GM10847 (cell line): ENCODE data around the gene MED25.

ENCODE experiments used
- POLR2A ChIP-seq: IDR thresholded peaks from 2 replicates; pipeline ENCODE4 v1.6.1; 2011; ENCODE audit not compliant: insufficient read length; ENCODE audit errors: extremely low read depth

Gene MED25

GRCh38 chr19:49840736-49841249 lies 22.7 kb downstream of the MED25 start:
- no peak for TF ChIP-seq POLR2A

- no peak for TF ChIP-seq POLR2A
Observed at GRCh38 chr19:49843265-49843664, 25.2 kb downstream of the MED25 start.

GRCh38 chr19:49844138-49845095 lies 26.3 kb downstream of the MED25 start:
- no peak for TF ChIP-seq POLR2A

DNA sequence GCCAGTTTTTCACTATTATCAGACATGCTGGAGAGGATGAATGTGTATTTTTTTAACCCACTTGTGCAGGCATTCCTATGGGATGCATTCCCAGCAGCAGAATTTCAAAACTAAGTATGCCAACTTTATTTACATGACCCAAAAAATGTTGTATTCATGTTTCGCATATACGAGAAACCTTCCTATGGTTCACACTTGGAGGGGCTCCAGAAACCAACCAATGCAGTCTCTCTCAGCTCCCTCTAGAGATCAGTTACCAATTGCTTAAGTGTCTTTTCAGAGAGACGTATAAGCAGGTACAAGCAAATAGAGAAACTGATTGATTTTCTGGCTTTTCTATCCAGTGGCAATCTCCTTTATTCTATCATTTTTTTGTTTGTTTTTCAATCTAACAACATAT lies 27.3 kb downstream of the MED25 start:
- no peak for TF ChIP-seq POLR2A

GRCh38 chr19:49846408-49846807 lies 28.3 kb downstream of the MED25 start:
- no peak for TF ChIP-seq POLR2A

GRCh38 chr19:49847731-49848696 lies 29.9 kb downstream of the MED25 start:
- TF ChIP-seq POLR2A = no peak

- TF ChIP-seq POLR2A = no peak
Observed at GRCh38 chr19:49848938-49849337, 30.8 kb downstream of the MED25 start.

DNA sequence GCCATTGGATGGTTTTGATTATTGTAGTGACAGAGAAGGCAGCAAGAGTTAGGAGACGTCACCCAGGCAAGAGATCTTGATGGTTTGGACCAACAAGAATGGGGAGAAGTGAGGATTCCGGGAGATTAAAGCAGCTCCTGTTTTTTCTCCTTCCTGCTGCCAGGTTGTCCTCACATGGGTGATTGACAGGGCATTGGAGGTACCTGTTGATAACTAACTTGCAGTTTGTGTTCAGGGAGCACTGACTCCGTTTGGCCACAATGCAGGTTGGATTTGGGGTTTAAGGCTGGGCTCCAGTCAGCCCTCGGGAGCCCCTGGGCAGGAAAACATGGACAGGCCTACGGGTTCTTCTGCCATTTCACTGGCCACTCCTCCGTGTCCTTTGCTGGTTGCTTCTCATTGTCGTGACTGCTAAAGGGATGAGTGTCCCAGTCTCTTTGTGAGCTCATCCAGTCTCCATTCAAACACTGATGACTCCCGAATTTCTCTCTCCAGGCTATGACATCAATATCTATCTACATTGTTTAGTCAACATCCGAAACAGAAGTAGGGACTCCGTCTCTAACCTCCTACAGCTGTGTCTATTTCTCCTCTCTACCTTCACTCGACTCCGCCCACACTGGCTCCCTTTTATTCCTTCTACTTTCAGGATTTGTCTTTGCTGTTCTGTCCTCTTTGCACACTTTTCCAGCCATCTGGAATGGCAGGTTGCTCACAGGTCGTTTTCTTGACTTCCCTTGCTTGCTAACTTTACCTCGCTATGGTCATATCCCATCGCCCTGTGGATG lies 31.5 kb downstream of the MED25 start:
- TF ChIP-seq POLR2A = no peak

DNA sequence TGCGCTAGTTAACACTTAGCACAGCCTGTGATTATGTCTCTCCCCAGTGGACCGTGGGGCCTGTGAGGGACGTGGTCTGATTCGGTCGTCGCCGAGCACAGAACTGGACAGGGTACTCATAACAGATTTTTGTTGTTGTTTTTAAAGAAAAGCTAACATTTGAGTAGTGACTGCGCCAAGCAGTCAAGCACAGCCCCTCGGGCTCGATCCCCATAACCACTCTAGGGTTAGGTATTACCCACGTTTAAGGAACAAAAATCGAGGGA lies 32.1 kb downstream of the MED25 start:
- no peak for TF ChIP-seq POLR2A

- TF ChIP-seq POLR2A = peak; percentile 62
Observed at GRCh38 chr19:49850487-49851342, 32.6 kb downstream of the MED25 start, which contains the start of gene PTOV1. Gene PTOV1, plus strand, starts transcription at chr19:49851159.

DNA sequence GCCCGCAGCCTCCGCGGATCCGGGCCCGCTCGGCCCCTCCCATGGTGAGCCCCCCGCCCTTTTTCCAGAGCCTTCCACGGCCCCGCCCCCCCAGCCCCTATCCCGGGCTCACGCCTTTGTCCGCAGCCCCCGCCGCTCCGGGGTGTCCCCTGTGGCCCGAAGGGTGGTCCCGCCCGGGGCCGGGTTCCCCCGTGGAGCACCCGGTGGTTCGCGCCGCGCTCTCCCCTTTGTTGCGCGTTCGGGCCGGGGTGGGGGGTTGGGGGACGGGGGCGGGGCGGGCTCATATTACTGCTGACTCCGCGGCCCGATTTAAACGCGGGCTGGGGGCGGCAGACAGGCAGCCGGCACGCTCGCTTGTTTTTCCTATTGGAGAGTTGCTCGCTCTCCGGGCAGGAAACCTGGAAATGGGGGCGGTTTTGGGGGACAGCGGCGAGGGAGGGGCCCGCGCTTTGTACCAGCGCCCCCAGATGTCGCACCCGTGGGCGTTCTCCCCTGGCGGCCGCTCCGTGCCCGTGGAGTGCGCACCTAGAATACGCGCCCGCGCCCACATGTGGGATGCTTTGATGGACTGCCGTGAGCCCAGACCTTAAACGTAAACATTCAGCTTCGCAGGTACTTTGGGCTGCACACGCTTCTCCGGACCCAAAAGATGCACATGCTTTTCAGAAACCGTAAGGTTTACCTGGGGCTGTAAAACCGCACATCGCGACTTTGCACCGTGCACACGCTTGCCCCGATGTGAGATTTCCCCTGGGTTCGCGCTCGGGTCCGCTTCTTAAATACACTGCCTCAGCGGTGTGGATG lies 33.6 kb downstream of the MED25 start:
- no peak for TF ChIP-seq POLR2A

DNA sequence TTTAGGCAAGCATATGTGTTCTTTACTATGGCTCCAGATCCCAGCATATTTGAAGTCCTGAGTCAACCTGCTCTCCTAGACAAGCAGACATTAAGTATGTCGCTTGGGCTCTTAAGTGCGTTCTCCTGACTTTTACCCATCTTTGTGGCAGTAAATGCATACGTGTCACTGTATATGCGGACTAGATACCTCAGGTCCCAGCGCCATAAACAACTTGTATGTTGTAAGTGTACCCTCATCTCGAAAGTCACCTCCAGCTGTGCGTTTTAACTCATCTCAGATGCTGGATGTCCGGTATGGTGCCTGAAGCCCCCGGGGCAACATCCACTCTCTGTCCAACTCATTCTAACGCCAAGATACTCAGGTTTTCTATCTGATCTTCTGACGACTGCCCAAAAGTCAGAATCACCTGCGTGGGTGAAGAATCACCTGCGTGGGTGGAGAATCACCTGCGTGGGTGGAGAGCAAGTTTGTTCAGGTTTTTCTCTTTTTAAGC lies 34.6 kb downstream of the MED25 start:
- TF ChIP-seq POLR2A = no peak

DNA sequence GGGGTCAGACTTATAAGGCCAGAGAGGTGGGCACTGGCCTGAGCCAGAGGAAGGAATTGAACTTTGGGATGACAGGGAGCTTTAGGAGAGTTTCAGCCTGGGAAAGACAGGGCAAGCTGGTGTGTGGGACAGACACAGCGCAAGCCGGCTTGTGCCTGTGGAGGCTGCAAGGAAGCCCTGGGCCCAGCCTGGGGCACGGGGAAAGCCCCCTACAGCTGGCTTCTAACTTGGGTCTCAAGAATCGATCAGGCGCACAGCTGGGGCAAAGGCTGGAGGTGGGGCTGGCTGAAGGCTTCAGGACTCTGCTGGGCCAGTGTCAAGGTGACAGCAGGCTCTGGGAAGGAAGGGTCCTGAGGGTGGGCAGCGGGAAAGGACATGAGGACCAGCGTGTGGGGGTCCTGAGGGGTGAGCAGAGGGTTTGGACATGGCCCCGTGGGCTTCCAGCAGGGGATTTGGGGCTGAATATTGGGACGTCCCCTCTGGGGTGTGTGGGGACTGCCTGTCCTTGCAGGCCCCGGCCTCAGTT lies 35.8 kb downstream of the MED25 start:
- TF ChIP-seq POLR2A = no peak
